ENCODE data around the gene GRB10.

GRB10 gene

GRCh38 chr7:50629238-50629901 is 153.3 kb downstream of the GRB10 start:
- no peak for DNase-seq (ENCODE audit: low spot score)
- in situ Hi-C loops (cut with MboI; ENCODE audit: low sequenced_read_pairs, unreplicated experiment) = no loop called here
- TF ChIP-seq CTCF (IDR thresholded peaks at IDR 0.05; ENCODE audit: borderline replicate concordance, control extremely low read depth, extremely low read depth, insufficient read depth, missing control alignments) = no peak

- no peak for TF ChIP-seq CTCF (IDR thresholded peaks at IDR 0.05; ENCODE audit: borderline replicate concordance, control extremely low read depth, extremely low read depth, insufficient read depth, missing control alignments)
- no peak for DNase-seq (ENCODE audit: low spot score)
- in situ Hi-C loops (cut with MboI; ENCODE audit: low sequenced_read_pairs, unreplicated experiment) = no loop called here
Observed at GRCh38 chr7:50628434-50629084, 154.1 kb downstream of the GRB10 start.

GRCh38 chr7:50627824-50628361 is 154.8 kb downstream of the GRB10 start:
- no peak for TF ChIP-seq CTCF (IDR thresholded peaks at IDR 0.05; ENCODE audit: borderline replicate concordance, control extremely low read depth, extremely low read depth, insufficient read depth, missing control alignments)
- in situ Hi-C loops (cut with MboI; ENCODE audit: low sequenced_read_pairs, unreplicated experiment) = no loop called here
- no peak for DNase-seq (ENCODE audit: low spot score)

- no peak for DNase-seq (ENCODE audit: low spot score)
- no peak for TF ChIP-seq CTCF (IDR thresholded peaks at IDR 0.05; ENCODE audit: borderline replicate concordance, control extremely low read depth, extremely low read depth, insufficient read depth, missing control alignments)
- in situ Hi-C loops (cut with MboI; ENCODE audit: low sequenced_read_pairs, unreplicated experiment) = no loop called here
Observed at GRCh38 chr7:50626286-50626685, 156.4 kb downstream of the GRB10 start.

GRCh38 chr7:50625360-50625759 is 157.3 kb downstream of the GRB10 start:
- in situ Hi-C loops (cut with MboI; ENCODE audit: low sequenced_read_pairs, unreplicated experiment) = no loop called here
- DNase-seq (ENCODE audit: low spot score) = no peak
- TF ChIP-seq CTCF (IDR thresholded peaks at IDR 0.05; ENCODE audit: borderline replicate concordance, control extremely low read depth, extremely low read depth, insufficient read depth, missing control alignments) = no peak

- in situ Hi-C loops (cut with MboI; ENCODE audit: low sequenced_read_pairs, unreplicated experiment) = no loop called here
- DNase-seq (ENCODE audit: low spot score) = no peak
- no peak for TF ChIP-seq CTCF (IDR thresholded peaks at IDR 0.05; ENCODE audit: borderline replicate concordance, control extremely low read depth, extremely low read depth, insufficient read depth, missing control alignments)
Observed at GRCh38 chr7:50622821-50623220, 159.9 kb downstream of the GRB10 start.
